Esophagus muscularis mucosa (tissue), 3 donors: ENCODE data around the gene MRPS24.

Experiments used
- CTCF ChIP-seq, 3 experiments: fragments of 200-600 bp in 2 of 3; fragments of 450-650 bp in 1 of 3; sonication (generic) in 2 of 3; IDR thresholded peaks; one replicate each; pipeline ENCODE4 v1.5.1; 2017 to 2019; ENCODE audit warnings: antibody characterized with exemption in 3 of 3, mild to moderate bottlenecking in 2 of 3, moderate library complexity in 1 of 3
- POLR2A ChIP-seq: fragments of 450-650 bp; IDR thresholded peaks from one replicate; pipeline ENCODE4 v1.6.1; 2017; ENCODE audit warnings: antibody characterized with exemption, moderate library complexity, mild to moderate bottlenecking, low read depth
- POLR2AphosphoS5 ChIP-seq, 2 donors: sonication (generic); formaldehyde crosslinking; IDR thresholded peaks; one replicate each; pipeline ENCODE4 v1.6.1; 2017; ENCODE audit warnings: antibody characterized with exemption in 2 of 2

GRCh38 chr7:43879477-43879876, 10.2 kb upstream of the MRPS24 start:
- TF ChIP-seq CTCF (IDR thresholded peaks at IDR 0.05): no peak
- no peak for TF ChIP-seq POLR2AphosphoS5 (IDR thresholded peaks at IDR 0.05)
- no peak for TF ChIP-seq POLR2A
